ENCODE measurements around the gene ZNF562. TPM values are rescaled to one million over a fixed set of nuclear protein-coding genes. Genes with fewer than 3 reads are reported as not detected.

ZNF562 gene
- total and polyA plus RNA-seq, 2 donors (not counting 3 experiments of a cell fraction or from before 2014, with no cell fraction given): 6.3 to 27.0 TPM

- no peak overlapping the region for H3K9ac ChIP-seq (replicated peaks; ENCODE audit: extremely low read depth, insufficient read depth, low read length)
- no peak for DNase-seq (ENCODE audit: low read depth, low spot score)
- ChIA-PET CTCF (no interaction called here), POLR2A (no interaction called here)
- intact Hi-C loops (cut with micrococcal nuclease) (no loop called here), dilution Hi-C loops (cut with MboI; ENCODE audit: extremely low pct_ligation_motif_present, low sequenced_read_pairs) (no loop called here)
- no peak for TF ChIP-seq CTCF (IDR thresholded peaks at IDR 0.05; ENCODE audit: extremely low read depth in 1 of 2, insufficient read depth in 1 of 2, low read depth in 1 of 2, low read length in 2 of 2)
- H2AFZ ChIP-seq (ENCODE audit: low read depth, low read length): no peak overlapping the region
- H4K20me1 ChIP-seq (replicated peaks; ENCODE audit: control insufficient read depth, extremely low read depth, insufficient read depth, low read length): no peaks in the 10 kb centered on the region
- H3K9me1 ChIP-seq (replicated peaks; ENCODE audit: control insufficient read depth, extremely low read depth, insufficient read depth, low read length): no peaks in the 10 kb centered on the region
- H3K4me1 ChIP-seq (ENCODE audit: control insufficient read depth, extremely low read depth, insufficient read depth, low read length): no peaks in the 10 kb centered on the region
- BruUV-seq (replicated peaks): no TSS peak
- no peak overlapping the region for H3K4me2 ChIP-seq (ENCODE audit: insufficient read depth, low read length)
- H3K9me3 ChIP-seq (replicated peaks; ENCODE audit: control insufficient read depth, insufficient read depth, low read length): no peaks in the 10 kb centered on the region
- no peaks in the 10 kb centered on the region for H3K27me3 ChIP-seq (ENCODE audit: control insufficient read depth in 2 of 2, insufficient read depth in 2 of 2, low read length in 2 of 2)
- FAIRE-seq: no peak
- no peak overlapping the region for H3K27ac ChIP-seq (ENCODE audit: insufficient read depth, low read depth, low read length)
- H3K4me3 ChIP-seq (replicated peaks in 1 of 3; ENCODE audit: insufficient read depth in 1 of 3, low read depth in 1 of 3, low read length in 3 of 3): no peak overlapping the region
- no peaks in the 10 kb centered on the region for H3K79me2 ChIP-seq (ENCODE audit: control insufficient read depth, insufficient read depth, low read length)
- H3K36me3 ChIP-seq (ENCODE audit: control insufficient read depth in 2 of 2, extremely low read depth in 1 of 2, insufficient read depth in 2 of 2, low read length in 2 of 2): no peaks in the 10 kb centered on the region
These were observed 33.9 kb downstream of the ZNF562 start for GRCh38 chr19:9640956-9641355.

GRCh38 chr19:9636018-9636417, 38.9 kb downstream of the ZNF562 start:
- no peak for TF ChIP-seq GATA2 (IDR thresholded peaks at IDR 0.05; ENCODE audit: insufficient read depth, insufficient read length, low read depth, low read length)
- no peak for TF ChIP-seq JUN (IDR thresholded peaks at IDR 0.05; ENCODE audit: borderline replicate concordance, insufficient read depth, insufficient read length, low read depth)
- TF ChIP-seq POLR2AphosphoS5 (IDR thresholded peaks at IDR 0.05; ENCODE audit: insufficient read depth, low read depth, low read length): no peak
- TF ChIP-seq CTCF (IDR thresholded peaks at IDR 0.05; ENCODE audit: extremely low read depth in 1 of 2, insufficient read depth in 1 of 2, low read depth in 1 of 2, low read length in 2 of 2): no peak
- TF ChIP-seq FOS (IDR thresholded peaks at IDR 0.05; ENCODE audit: borderline replicate concordance, insufficient read depth, low read length): no peak
- TF ChIP-seq MAX (IDR thresholded peaks at IDR 0.05; ENCODE audit: insufficient read depth, insufficient read length): no peak
- no peak for TF ChIP-seq MYC (IDR thresholded peaks at IDR 0.05; ENCODE audit: low read depth, low read length)
- no peak for TF ChIP-seq EZH2 (IDR thresholded peaks at IDR 0.05; ENCODE audit: borderline replicate concordance, low read depth, low read length, severe bottlenecking)
- no peak for TF ChIP-seq POLR2A (IDR thresholded peaks at IDR 0.05; ENCODE audit: low read depth, low read length)
- intact Hi-C loops (cut with micrococcal nuclease) (no loop called here), dilution Hi-C loops (cut with MboI; ENCODE audit: extremely low pct_ligation_motif_present, low sequenced_read_pairs) (no loop called here)
- BruUV-seq (replicated peaks): no TSS peak
- Histone ChIP-seq H3K4me1 (ENCODE audit: control insufficient read depth, extremely low read depth, insufficient read depth, low read length) (no peaks in the 10 kb centered on the region), H3K79me2 (ENCODE audit: control insufficient read depth, insufficient read depth, low read length) (no peaks in the 10 kb centered on the region), H4K20me1 (replicated peaks; ENCODE audit: control insufficient read depth, extremely low read depth, insufficient read depth, low read length) (no peaks in the 10 kb centered on the region), H3K9me3 (replicated peaks; ENCODE audit: control insufficient read depth, insufficient read depth, low read length) (no peaks in the 10 kb centered on the region), H3K27me3 (ENCODE audit: control insufficient read depth in 2 of 2, insufficient read depth in 2 of 2, low read length in 2 of 2) (no peaks in the 10 kb centered on the region), H3K27ac (ENCODE audit: insufficient read depth, low read depth, low read length) (no peak overlapping the region), H2AFZ (ENCODE audit: low read depth, low read length) (no peak overlapping the region), H3K9ac (replicated peaks; ENCODE audit: extremely low read depth, insufficient read depth, low read length) (no peak overlapping the region), H3K9me1 (replicated peaks; ENCODE audit: control insufficient read depth, extremely low read depth, insufficient read depth, low read length) (no peaks in the 10 kb centered on the region), H3K4me3 (replicated peaks in 1 of 3; ENCODE audit: insufficient read depth in 1 of 3, low read depth in 1 of 3, low read length in 3 of 3) (no peak overlapping the region), H3K4me2 (ENCODE audit: insufficient read depth, low read length) (no peak overlapping the region), H3K36me3 (ENCODE audit: control insufficient read depth in 2 of 2, extremely low read depth in 1 of 2, insufficient read depth in 2 of 2, low read length in 2 of 2) (no peaks in the 10 kb centered on the region)
- no peak for DNase-seq (ENCODE audit: low read depth, low spot score)
- no peak for FAIRE-seq
- POLR2A ChIA-PET: no interaction called here
- CTCF ChIA-PET: no interaction called here

All from endothelial cell of umbilical vein (primary cell).